Activated CD8-positive, alpha-beta T cell treated with anti-CD3 and anti-CD28 coated beads for 36 hours (primary cell): Measurements from ENCODE around the gene MOCS1. TPM values are rescaled to one million over a fixed set of nuclear protein-coding genes. Genes with fewer than 3 reads are reported as not detected.

ENCODE experiments used
- ATAC-seq: fragments of 200-7000 bp; cut with Tn5 transposase; one replicate; pipeline ENCODE4 v1.10.0; 2021; ENCODE audit warnings: mild to moderate bottlenecking, moderate library complexity
- CTCF ChIA-PET: fragments of 350-600 bp; sonication (Branson Sonifier 250); formaldehyde crosslinking; loops from one replicate; lab custom pipeline; 2021; ENCODE audit warnings: antibody characterized with exemption; lab: Charles Lee
- POLR2A ChIA-PET: fragments of 350-600 bp; sonication (Branson Sonifier 250); formaldehyde crosslinking; loops from one replicate; lab custom pipeline; 2021; ENCODE audit warnings: antibody characterized with exemption; lab: Charles Lee
- DNase-seq: peaks from one replicate; pipeline ENCODE4 v3.0.0-alpha.2; 2020
- H3K27ac Mint-ChIP-seq: one replicate; pipeline ENCODE4 v1.8.0; 2021; ENCODE audit warnings: mild to moderate bottlenecking, mixed read lengths
- H3K27me3 Mint-ChIP-seq: one replicate; pipeline ENCODE4 v1.8.0; 2021; ENCODE audit warnings: mixed read lengths
- H3K36me3 Mint-ChIP-seq: one replicate; pipeline ENCODE4 v1.8.0; 2021; ENCODE audit warnings: low read depth, mixed read lengths
- H3K4me1 Mint-ChIP-seq: one replicate; pipeline ENCODE4 v1.8.0; 2021; ENCODE audit warnings: low read depth, mixed read lengths
- H3K4me3 Mint-ChIP-seq: one replicate; pipeline ENCODE4 v1.8.0; 2021; ENCODE audit warnings: mild to moderate bottlenecking, moderate library complexity, mixed read lengths
- H3K9me3 Mint-ChIP-seq: one replicate; pipeline ENCODE4 v1.8.0; 2021; ENCODE audit warnings: mixed read lengths
- intact Hi-C: fragments of 100-400 bp; cut with micrococcal nuclease; formaldehyde crosslinking; loops from one replicate; pipeline ENCODE4 v1.10.0; 2022
- total RNA-seq, 2 experiments: library from RNA; stranded (reverse); gene quantifications; one replicate each; pipeline ENCODE4 v1.2.3, GENCODE V29; 2021
- TF ChIP-seq, protein P1 (sequence below): fragments of 200-600 bp; IDR thresholded peaks from one replicate; pipeline ENCODE4 v1.8.0; 2022; ENCODE audit warnings: antibody characterized with exemption, mild to moderate bottlenecking

Gene MOCS1
- total RNA-seq, 2 experiments from 2014 or later = 1.5 to 1.8 TPM

GRCh38 chr6:39941820-39942219 is 7.6 kb upstream of the MOCS1 start:
- H3K27me3 Mint-ChIP-seq = peaks cover 1% of the 10 kb centered on the region
- H3K4me1 Mint-ChIP-seq = no peaks in the 10 kb centered on the region
- ATAC-seq (no peak), DNase-seq (no peak)
- no peaks in the 10 kb centered on the region for H3K36me3 Mint-ChIP-seq
- no peaks in the 10 kb centered on the region for H3K9me3 Mint-ChIP-seq
- intact Hi-C loops = no loop called here
- no peak overlapping the region for H3K4me3 Mint-ChIP-seq
- no peak overlapping the region for H3K27ac Mint-ChIP-seq
- ChIA-PET POLR2A (no interaction called here), CTCF (no interaction called here)
- TF ChIP-seq, protein P1, sequence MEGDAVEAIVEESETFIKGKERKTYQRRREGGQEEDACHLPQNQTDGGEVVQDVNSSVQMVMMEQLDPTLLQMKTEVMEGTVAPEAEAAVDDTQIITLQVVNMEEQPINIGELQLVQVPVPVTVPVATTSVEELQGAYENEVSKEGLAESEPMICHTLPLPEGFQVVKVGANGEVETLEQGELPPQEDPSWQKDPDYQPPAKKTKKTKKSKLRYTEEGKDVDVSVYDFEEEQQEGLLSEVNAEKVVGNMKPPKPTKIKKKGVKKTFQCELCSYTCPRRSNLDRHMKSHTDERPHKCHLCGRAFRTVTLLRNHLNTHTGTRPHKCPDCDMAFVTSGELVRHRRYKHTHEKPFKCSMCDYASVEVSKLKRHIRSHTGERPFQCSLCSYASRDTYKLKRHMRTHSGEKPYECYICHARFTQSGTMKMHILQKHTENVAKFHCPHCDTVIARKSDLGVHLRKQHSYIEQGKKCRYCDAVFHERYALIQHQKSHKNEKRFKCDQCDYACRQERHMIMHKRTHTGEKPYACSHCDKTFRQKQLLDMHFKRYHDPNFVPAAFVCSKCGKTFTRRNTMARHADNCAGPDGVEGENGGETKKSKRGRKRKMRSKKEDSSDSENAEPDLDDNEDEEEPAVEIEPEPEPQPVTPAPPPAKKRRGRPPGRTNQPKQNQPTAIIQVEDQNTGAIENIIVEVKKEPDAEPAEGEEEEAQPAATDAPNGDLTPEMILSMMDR = no peak

GRCh38 chr6:39941138-39941537 is 6.9 kb upstream of the MOCS1 start:
- no peaks in the 10 kb centered on the region for H3K9me3 Mint-ChIP-seq
- DNase-seq = no peak
- H3K4me1 Mint-ChIP-seq = no peaks in the 10 kb centered on the region
- H3K27me3 Mint-ChIP-seq = no peaks in the 10 kb centered on the region
- TF ChIP-seq, protein P1 = no peak
- H3K27ac Mint-ChIP-seq = no peak overlapping the region
- POLR2A ChIA-PET = interaction anchor here (0.9 kb wide), 1 partner anchor 9 kb away, joined by 3 read pairs; no protein-coding TSS in a partner anchor
- no peak for ATAC-seq
- H3K36me3 Mint-ChIP-seq = no peaks in the 10 kb centered on the region
- CTCF ChIA-PET = no interaction called here
- H3K4me3 Mint-ChIP-seq = no peak overlapping the region
- intact Hi-C loops = no loop called here

GRCh38 chr6:39938773-39939654 is 4.8 kb upstream of the MOCS1 start:
- peaks cover 2% of the 10 kb centered on the region for H3K4me1 Mint-ChIP-seq
- DNase-seq (no peak), ATAC-seq (no peak)
- ChIA-PET POLR2A (no interaction called here), CTCF (no interaction called here)
- no peak overlapping the region for H3K27ac Mint-ChIP-seq
- TF ChIP-seq, protein P1 = no peak
- intact Hi-C loops = no loop called here
- no peaks in the 10 kb centered on the region for H3K27me3 Mint-ChIP-seq
- H3K36me3 Mint-ChIP-seq = no peaks in the 10 kb centered on the region
- no peaks in the 10 kb centered on the region for H3K9me3 Mint-ChIP-seq
- H3K4me3 Mint-ChIP-seq = no peak overlapping the region

DNA sequence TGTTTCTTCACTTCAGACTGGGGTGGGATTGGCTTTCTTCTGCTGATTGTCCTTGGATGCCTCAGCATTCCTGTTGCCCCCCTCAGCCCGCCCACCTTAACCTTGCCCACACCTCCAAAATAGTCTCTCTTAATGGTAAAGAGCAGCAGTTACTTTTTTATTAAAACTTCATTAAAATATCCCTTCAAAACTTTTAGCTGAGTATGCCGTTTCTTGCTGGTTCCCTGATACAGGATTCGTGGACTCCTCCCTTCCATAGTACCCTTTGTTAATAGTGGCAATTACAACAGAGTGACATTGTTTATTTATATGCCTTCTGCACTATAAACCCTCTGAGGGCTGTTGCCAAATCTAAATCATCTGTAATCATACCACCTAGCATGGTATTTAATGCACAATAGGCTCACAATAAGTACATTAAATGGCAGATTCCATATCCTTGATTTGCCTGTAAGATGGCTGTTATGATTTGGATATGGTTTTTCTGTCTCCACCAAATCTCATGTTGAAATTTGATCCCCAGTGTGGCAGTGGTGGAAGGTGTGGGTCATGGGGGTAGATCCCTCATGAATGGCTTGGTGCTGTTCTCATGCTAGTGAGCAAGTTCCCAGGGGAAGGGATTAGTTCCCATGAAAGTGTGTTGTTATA is 3.5 kb upstream of the MOCS1 start:
- TF ChIP-seq, protein P1 = no peak
- ATAC-seq (no peak), DNase-seq (no peak)
- no peak overlapping the region for H3K27ac Mint-ChIP-seq
- CTCF ChIA-PET = no interaction called here
- POLR2A ChIA-PET = no interaction called here
- no peaks in the 10 kb centered on the region for H3K36me3 Mint-ChIP-seq
- H3K27me3 Mint-ChIP-seq = peaks cover 4% of the 10 kb centered on the region
- no peak overlapping the region for H3K4me3 Mint-ChIP-seq
- intact Hi-C loops = no loop called here
- no peaks in the 10 kb centered on the region for H3K9me3 Mint-ChIP-seq
- H3K4me1 Mint-ChIP-seq = peaks cover 6% of the 10 kb centered on the region

DNA sequence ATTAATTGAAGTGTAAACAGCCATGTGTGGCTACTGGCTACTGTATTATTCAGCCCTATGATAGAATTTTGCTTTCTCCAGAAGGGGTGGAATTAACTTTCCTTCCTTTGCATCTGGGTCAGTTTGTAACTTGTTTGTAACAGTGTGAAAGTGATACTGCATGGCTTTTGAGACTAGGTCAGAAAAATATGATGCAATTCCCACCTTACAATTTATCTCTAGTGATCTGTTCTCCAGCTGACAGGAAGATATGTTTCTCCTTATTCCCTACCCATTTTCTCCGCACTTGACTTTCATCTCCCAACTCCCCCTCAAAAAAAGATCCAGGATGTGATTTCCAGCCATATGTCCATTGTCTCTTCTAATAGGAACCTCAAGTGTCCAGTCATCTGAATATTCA is 2.6 kb upstream of the MOCS1 start:
- Mint-ChIP-seq H3K4me3 (no peak overlapping the region), H3K27ac (no peak overlapping the region), H3K36me3 (no peaks in the 10 kb centered on the region), H3K4me1 (peaks cover 6% of the 10 kb centered on the region), H3K9me3 (no peaks in the 10 kb centered on the region), H3K27me3 (peaks cover 4% of the 10 kb centered on the region)
- intact Hi-C loops = no loop called here
- TF ChIP-seq, protein P1 = no peak
- ChIA-PET CTCF (no interaction called here), POLR2A (no interaction called here)
- no peak for ATAC-seq
- no peak for DNase-seq
